GM19193 (cell line): ENCODE measurements around the gene FCGBP.

Experiments
- POLR2A ChIP-seq: IDR thresholded peaks from 4 replicates; pipeline ENCODE4 v1.6.1; 2011; ENCODE audit not compliant: insufficient read depth, insufficient read length; ENCODE audit errors: extremely low read depth

The FCGBP gene

DNA sequence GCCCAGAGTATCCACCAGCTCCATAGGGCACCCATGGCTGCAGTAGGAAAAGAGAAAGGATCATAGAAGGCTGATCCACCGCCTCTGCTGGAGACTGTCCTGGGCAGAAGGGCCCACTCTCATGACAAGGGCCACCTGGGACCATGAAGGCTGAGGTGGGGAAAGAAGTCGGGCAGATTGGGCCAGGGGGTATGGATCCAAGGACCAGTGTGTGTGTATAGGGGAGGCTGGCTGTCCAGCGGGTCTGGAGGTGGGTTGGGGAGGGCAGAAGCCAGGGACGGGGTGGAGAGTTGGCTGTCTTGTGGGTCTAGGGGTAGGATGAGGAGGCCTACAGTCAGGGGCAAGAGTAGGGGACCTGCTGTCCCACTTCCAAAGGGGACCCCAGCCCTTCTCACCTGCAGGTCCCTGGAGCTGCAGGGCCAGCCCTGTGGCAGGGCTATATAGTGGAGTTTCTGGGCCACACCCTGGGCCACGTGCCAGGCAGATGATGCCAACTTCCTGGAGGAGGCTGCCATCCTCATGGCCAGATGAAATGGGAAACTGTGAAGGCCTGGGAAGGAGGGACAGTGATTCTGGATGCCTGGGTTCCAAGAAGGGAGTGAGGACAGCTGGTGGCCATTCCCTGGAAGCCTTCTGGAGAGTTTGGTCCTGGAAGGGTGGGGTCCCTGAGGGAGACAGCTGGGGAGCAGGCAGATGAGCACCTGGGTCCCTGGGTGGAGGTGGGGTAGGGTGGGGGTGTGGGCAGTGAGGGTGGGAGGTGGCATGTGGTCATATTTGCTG, at the start of gene FCGBP:
Gene FCGBP, minus strand, starts transcription at position 51 of the 780 bp plus-strand sequence.
- no peak for TF ChIP-seq POLR2A

DNA sequence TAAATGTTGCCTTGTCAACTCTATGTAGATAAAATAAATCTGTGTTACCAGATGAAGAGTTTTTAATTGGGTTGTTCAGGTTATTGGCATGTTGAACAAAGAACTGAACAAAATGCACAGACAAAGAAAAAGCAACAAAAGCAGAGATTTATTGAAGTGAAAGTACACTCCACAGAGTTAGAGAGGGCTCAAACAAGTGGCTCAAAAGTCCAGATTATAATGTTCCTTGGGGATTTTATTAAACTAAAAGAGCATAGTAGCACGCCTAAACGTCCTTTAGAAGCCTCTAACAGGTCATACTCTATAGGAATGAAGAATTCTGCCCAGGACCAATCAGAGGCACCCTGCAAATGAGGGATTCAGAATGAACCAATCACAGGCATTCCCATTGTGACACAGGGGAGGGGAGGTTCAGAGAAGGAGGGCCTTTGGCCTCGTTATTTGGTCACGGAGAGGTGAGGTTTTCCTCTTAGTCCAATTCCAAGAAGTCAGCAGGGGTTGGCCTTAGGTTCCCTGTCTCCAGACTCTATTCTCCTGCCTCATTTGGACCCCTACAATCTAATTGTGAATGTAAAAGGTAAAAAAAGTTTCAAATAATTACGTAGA, 49.4 kb upstream of the FCGBP start:
- TF ChIP-seq POLR2A = no peak

DNA sequence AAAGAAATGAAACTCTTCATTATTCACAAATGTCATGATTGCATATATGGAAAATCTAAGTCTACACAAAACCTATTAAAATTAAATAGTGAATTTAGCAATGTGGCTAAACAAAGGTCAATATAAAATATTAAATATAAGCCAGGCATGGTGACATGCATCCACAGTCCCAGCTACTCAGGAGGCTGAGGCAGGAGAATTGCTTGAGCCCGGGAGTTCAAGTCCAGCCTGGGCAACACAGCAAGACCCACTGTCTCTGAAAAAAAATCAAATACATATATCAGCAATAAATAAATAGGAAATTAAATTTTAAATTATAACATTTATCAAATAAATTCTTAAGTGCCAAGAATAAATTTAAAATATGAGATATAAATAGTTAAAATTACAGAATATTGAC, 48.4 kb upstream of the FCGBP start:
- no peak for TF ChIP-seq POLR2A

DNA sequence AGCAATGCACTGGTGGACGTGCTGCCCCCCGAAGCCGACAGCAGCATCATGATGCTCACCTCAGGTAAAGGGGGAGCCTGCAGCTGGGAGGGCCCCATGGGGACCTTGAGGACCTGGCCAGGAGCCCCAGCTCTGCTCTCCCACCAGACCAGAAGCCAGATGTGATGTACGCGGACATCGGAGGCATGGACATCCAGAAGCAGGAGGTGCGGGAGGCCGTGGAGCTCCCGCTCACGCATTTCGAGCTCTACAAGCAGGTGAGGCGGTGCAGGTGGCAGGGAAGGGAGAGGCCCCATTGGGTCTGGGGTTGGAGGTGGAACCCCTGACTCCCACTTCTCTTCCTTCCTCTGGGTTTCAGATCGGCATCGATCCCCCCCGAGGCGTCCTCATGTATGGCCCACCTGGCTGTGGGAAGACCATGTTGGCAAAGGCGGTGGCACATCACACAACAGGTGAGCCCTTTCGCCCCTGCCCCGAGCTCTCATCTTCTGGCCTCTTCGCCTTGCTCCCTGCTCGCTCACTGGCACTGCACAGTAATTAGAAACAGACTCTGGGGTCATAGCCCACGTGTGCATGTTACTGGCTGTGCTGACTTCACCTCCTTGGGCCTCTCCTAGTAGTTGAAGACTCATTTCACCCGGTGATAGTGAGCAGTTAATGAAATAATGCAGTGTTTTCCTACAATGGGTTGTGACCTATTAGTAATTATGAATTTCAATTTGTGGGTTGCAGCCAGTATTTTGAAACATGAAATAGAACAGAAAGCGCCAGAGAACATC, 40.1 kb upstream of the FCGBP start:
- TF ChIP-seq POLR2A = no peak

DNA sequence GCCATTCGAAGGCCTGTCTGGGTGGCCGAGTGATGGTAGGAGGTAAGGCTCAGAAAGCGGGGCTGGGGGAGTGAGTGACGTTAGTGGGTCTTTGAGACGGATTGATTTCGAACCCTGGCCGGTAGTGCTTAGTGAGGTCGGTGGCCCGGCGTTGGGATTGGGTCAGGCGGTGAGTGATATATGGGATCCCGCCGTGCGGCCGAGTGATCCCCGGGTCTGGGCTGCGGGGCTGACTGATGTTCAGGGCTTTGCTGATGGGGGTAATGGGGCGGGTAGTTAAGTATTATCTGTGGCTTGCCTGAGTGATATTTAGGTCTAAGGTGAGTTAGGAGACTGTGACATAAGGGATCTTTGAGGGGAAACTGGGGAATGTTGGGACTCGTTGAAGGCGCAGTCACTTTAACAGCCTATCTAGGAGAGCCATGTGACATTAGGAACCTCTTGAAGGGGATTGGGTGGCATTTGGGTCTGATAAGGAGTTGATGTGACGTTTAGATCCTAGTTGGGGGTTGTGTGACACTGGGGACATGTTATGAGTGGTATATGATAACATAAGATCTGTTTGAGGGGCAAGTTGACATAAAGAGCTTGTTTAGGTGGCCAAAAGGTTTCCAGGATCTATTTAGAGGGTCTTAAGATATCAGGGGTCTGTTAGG, 37.1 kb upstream of the FCGBP start:
- no peak for TF ChIP-seq POLR2A

DNA sequence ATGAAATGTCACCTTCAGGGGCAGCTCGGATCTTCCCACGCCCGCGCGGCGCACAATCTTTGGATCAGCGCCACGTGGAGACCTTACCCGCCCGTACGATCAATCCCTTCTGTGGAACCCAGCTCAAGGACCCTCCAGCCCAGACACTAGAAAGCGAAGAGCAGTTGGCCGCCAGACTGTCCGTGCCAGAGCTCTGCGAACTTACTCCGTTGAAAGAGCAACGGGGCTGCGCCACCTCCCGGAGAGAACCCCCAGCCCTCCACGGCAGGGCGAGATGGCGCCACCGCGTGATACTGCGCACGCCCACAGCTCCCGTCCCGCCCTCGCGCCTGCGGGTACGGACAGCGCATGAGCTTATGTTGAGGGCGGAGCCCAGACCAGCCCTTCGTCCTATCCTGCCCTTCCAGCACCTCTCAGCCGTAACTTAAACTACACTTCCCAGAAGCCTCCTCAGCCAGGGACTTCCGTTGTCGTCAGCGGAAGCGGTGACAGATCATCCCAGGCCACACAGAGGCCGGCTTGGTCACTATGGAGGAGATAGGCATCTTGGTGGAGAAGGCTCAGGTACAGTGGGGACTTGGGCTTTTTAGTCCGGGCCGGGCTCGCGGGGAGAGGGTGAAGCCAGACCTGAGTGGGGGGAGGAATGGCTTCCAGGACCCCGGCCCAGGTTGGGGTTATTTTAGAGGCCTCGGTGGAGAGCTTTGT, 36.4 kb upstream of the FCGBP start, which contains the start of gene PSMC4:
Gene PSMC4, plus strand, starts transcription at position 491 of the 705 bp plus-strand sequence. Its CDS starts 38 bp downstream, at position 529.
- peak; percentile 88 for TF ChIP-seq POLR2A

DNA sequence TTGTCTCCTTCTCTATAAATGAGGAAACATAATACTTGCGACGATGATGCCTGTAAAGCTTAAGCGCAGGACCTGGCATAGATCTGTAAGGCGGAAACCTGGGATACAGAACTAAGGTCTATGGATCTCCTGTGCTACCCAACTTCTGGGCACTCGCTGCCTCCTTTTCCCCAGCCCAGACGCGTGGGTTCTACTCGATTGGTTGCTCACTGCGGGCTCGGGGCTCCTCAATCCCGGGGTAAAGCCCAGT, 35.9 kb upstream of the FCGBP start:
- no peak for TF ChIP-seq POLR2A

DNA sequence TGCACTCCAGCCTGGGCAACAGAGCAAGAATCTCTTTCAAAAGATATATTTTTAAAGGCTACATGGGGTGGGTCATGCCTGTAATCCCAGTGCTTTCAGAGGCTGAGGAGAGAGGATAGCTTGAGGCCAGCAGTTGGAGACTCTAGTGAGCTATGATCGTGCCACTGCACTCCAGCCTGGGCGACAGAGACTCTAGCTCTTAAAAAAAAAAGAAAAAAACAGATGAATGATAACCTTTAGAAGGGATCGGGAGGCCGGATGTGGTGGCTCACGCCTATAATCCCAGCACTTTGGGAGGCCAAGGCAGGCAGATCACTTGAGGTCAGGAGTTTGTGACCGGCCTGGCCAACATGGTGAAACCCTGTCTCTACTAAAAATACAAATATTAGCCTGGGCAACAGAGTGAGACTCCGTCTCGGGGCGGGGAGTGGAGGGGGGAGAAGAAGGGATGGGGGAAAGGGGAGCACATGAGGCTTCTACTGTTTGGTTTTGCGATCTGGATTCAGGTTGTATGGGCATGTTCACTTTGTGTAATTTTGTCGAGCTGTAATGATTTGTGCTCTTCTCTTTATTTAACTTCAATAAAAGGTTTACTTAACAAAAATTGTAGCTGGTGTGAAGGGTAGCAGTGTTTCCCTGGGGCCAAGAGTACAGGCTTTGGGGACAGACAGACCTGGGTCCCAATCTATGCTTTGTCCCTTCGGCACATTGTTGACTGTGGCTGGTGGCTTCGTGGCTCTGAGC, 35.4 kb upstream of the FCGBP start:
- no peak for TF ChIP-seq POLR2A

DNA sequence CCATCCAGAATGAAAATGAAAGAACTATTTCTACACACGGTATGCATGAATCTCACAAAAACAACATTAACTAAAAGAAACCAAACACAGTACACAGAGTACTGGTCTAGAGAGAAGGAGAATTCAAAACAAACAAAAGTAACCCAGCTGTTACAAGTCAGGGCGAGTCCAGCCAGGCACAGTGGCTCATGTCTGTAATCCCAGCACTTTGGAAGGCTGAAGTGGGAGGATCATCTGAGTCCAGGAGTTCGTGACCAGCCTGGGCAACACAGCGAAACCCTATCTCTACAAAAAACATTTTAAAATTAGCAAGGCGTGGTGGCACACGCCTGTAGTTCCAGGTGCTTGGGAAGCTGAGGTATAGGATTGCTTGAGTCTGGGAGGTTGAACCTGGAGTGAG, 34.8 kb upstream of the FCGBP start:
- TF ChIP-seq POLR2A = no peak

DNA sequence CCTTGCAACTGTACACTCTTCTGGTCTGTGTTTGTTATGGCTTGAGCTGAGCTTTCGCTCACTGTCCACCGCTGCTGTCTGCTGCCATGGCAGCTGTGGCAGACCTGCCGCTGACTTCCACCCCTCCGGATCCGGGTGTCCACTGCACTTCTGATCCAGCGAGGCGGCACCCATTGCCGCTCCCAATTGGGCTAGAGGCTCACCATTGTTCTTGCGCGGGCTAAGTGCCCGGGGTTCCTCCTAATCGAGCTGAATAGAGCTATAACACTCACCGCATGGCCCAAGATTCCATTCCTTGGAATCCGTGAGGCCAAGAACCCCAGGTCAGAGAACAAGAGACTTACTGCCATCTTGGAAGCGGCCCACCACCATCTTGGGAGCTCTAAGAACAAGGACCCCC, 34.4 kb upstream of the FCGBP start:
- no peak for TF ChIP-seq POLR2A

DNA sequence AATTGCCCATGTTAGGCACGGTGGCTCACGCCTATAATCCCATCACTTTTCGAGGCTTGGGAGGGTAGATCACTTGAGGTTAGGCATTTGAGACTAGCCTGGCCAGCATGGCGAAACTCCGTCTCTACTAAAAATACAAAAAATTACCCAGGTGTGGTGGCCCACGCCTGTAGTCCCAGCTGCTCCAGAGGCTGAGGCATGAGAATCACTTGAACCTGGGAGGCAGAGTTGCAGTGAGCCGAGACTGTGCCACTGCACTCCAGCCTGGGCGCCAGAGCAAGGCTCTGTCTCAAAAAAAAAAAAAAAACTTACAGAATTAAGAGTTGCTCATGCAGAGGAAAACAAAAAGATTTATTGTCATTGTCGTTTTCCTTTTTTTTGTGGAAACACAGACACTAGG, 33.1 kb upstream of the FCGBP start:
- no peak for TF ChIP-seq POLR2A

DNA sequence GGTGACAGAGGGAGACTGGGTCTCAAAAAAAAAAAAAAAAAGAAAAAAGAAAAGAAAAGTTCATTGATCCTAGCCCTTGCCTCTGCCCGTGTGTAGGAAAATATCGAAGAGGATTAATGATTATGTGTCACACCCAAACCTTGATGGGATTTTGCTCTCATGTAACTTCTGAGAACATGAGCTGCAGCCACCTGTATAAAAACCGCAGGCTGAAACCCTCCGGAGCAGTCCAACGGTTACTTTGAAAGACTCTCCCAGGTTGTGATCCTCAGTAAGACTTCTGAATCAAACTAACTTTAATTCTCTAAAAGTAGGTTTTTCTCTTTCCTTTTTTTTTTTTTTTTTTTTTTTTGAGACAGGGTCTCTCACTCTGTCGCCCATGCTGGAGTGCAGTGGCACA, 32.2 kb upstream of the FCGBP start:
- TF ChIP-seq POLR2A = no peak

DNA sequence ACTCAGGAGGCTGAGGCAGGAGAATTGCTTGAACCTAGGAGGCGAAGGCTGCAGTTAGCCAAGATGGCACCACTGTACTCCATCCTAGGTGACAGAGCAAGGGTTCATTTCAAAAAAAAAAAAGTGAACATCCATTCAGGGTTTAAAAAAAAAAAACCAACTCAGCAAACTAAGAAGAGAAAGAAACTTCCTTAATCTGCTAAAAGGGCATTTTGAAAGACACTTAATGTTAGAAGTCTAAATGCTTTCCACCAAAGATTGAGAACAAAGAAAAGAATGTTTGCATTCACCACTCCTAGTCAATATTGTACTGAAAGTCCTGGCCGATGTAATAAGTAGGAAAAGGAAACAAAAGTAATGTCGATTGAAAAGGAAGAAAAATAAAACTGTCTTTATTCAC, 29.5 kb upstream of the FCGBP start:
- TF ChIP-seq POLR2A = no peak

DNA sequence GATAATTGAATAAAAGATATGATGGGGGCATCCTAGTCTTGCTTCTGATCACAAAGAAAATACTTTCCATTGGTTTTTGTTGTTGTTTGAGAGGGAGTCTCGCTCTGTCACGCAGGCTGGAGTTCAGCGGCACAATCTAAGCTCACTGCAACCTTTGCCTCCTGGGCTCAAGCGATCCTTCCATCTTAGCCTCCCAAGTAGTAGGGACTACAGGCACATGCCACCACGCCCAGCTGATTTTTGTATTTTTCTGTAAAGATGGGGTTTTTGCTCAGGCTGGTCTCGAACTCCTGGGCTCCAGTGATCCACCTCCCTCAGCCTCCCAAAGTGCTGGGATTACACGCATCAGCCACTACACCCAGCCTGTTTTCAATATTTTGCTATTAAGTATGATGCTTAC, 19.5 kb upstream of the FCGBP start:
- TF ChIP-seq POLR2A = no peak

DNA sequence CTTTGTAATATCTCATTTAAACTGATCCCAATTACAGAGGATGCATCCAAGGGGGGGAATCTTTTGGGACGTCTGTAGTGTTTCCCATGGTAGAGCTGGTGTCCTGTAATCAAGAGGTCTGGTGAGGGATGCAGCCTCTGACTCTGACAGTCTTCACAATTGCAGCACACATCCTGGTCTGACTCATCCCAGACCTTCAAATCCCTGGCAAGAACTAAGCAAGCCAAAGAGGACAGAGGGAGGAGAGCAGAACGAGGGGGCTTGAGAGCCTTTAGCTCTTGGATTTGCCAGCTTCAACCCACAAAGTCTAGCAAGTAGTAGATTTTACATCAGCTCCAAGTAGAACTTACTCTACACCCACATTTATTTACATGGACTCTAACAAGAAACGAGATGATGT, 17.3 kb upstream of the FCGBP start:
- TF ChIP-seq POLR2A = no peak

DNA sequence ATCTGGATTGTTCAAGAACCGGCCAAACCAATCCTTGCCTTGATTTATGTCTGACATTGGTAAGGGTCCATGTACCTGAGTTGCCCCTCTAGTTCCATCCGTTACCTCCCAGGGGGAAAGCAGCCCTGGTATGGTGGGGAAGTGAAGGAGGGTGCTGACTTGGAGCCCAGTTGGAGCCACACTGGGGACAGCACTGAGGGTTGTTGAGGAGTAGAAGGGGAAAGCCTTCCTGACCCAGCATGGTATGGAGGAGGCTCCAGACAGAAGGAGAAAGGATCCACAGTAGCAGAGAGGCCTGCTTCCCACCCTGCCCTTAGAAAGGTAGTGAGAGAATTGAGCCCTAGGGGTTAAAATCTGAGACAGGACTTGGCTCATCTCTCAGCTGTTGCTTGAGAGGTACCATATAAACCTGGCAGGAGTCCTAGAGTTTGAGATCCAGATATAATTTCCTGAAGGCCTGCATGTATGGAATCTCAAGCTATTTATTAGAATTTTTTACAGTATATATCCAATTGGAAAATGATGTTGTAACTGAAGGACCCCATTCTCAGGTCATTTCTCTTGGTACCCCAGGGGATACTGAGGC, 16.7 kb upstream of the FCGBP start:
- no peak for TF ChIP-seq POLR2A
